Subcutaneous abdominal adipose tissue (tissue), 5 donors: ENCODE measurements around the gene CRYBG1.
"Not testable (repeated sequence)": the region's sequence is repeated elsewhere in the genome, so short reads cannot be mapped to it uniquely, and the experiment has no call there.

Source experiments
- H3K27ac ChIP-seq: one replicate; pipeline ENCODE4 v1.7.0; 2013; ENCODE audit warnings: low read depth, mild to moderate bottlenecking, inconsistent platforms, low read length, moderate library complexity
- H3K27me3 ChIP-seq, 5 donors: one replicate each; pipeline ENCODE4 v1.7.0; 2013; ENCODE audit warnings: low read length in 5 of 5, inconsistent platforms in 1 of 5; ENCODE audit not compliant: control insufficient read depth in 5 of 5, insufficient read depth in 4 of 5
- H3K36me3 ChIP-seq, 5 donors: one replicate each; pipeline ENCODE4 v1.7.0; 2013; ENCODE audit warnings: low read length in 5 of 5; ENCODE audit not compliant: control insufficient read depth in 5 of 5, insufficient read depth in 5 of 5
- H3K4me1 ChIP-seq, 5 donors: one replicate each; pipeline ENCODE4 v1.7.0; 2013; ENCODE audit warnings: low read length in 5 of 5, mild to moderate bottlenecking in 3 of 5, moderate library complexity in 1 of 5; ENCODE audit not compliant: control insufficient read depth in 5 of 5, insufficient read depth in 5 of 5
- H3K4me3 ChIP-seq, 5 donors: one replicate each; pipeline ENCODE4 v1.7.0; 2013; ENCODE audit warnings: low read length in 5 of 5, low read depth in 1 of 5
- H3K9ac ChIP-seq, 5 donors: one replicate each; pipeline ENCODE4 v1.7.0; 2013; ENCODE audit warnings: low read length in 5 of 5, mild to moderate bottlenecking in 4 of 5, moderate library complexity in 3 of 5
- H3K9me3 ChIP-seq, 5 donors: one replicate each; pipeline ENCODE4 v1.7.0; 2013; ENCODE audit warnings: low read length in 5 of 5; ENCODE audit not compliant: control insufficient read depth in 5 of 5
- donor health status: healthy.
- donor health status: healthy.
- donor health status: healthy.
- donor health status: healthy.
- donor health status: healthy.

The CRYBG1 gene

GRCh38 chr6:106390088-106390487, 29.6 kb downstream of the CRYBG1 start:
- no peak overlapping the region for H3K9ac ChIP-seq
- H3K27me3 ChIP-seq, result peaks cover 0 to 3% (median 0%) of the 10 kb centered on the region in 5 donors
- no peak overlapping the region for H3K4me3 ChIP-seq
- no peak overlapping the region for H3K27ac ChIP-seq
- no peaks in the 10 kb centered on the region for H3K36me3 ChIP-seq
- H3K4me1 ChIP-seq, result no peaks in the 10 kb centered on the region
- H3K9me3 ChIP-seq, result no peaks in the 10 kb centered on the region

DNA sequence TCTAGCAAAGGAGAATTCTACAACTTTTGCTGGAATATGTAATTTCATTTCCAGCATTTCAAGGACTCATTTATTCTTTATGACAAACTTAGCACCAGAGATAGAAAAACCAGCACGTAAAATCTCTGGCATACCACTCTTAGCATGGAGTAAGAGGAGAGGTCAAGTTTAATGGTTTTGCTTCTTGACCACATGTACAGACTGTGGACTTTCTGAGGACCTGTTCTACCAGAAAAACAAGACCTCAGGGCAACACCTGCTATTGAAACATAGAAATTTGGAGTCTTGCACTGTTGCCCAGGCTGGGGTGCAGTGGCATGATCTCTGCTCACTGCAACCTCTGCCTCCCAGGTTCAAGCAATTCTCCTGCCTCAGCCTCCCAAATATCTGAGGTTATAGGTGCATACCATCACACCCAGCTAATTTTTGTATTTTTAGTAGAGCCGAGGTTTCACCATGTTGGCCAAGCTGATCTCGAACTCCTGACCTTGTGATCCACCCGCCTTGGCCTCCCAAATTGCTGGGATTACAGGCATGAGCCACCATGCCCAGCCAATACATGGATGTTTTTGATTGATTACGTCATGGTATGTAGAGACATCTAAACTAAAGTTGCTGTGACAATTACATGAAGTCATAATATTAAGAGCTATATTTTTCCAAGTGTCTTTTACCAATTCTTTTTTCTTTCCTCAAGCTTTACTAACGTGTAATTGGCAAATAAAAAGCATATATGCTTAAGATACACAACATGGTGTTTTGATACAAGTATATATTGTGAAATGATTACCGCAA, 36.1 kb downstream of the CRYBG1 start:
- Histone ChIP-seq H3K9me3 (no peaks in the 10 kb centered on the region), H3K4me3 (no peak overlapping the region), H3K4me1 (no peaks in the 10 kb centered on the region), H3K27me3 (peaks cover 0 to 3% (median 0%) of the 10 kb centered on the region in 5 donors), H3K9ac (no peak overlapping the region), H3K36me3 (no peaks in the 10 kb centered on the region), H3K27ac (no peak overlapping the region)

GRCh38 chr6:106397431-106397830, 36.9 kb downstream of the CRYBG1 start:
- peaks cover 0 to 3% (median 0%) of the 10 kb centered on the region in 5 donors for H3K27me3 ChIP-seq
- no peak overlapping the region for H3K9ac ChIP-seq
- no peak overlapping the region for H3K4me3 ChIP-seq
- H3K27ac ChIP-seq, result no peak overlapping the region
- no peaks in the 10 kb centered on the region for H3K36me3 ChIP-seq
- no peaks in the 10 kb centered on the region for H3K4me1 ChIP-seq
- no peaks in the 10 kb centered on the region for H3K9me3 ChIP-seq

GRCh38 chr6:106398621-106399020, 38.1 kb downstream of the CRYBG1 start:
- no peaks in the 10 kb centered on the region for H3K4me1 ChIP-seq
- H3K9ac ChIP-seq, result no peak overlapping the region
- H3K27ac ChIP-seq, result no peak overlapping the region
- H3K27me3 ChIP-seq, result peaks cover 0 to 2% (median 0%) of the 10 kb centered on the region in 5 donors
- H3K4me3 ChIP-seq, result no peak overlapping the region
- no peaks in the 10 kb centered on the region for H3K36me3 ChIP-seq
- no peaks in the 10 kb centered on the region for H3K9me3 ChIP-seq

GRCh38 chr6:106405044-106405443, 44.5 kb downstream of the CRYBG1 start:
- not testable (repeated sequence) for H3K36me3 ChIP-seq, H3K27me3 ChIP-seq, H3K9ac ChIP-seq, H3K9me3 ChIP-seq, H3K4me1 ChIP-seq, H3K4me3 ChIP-seq, H3K27ac ChIP-seq

DNA sequence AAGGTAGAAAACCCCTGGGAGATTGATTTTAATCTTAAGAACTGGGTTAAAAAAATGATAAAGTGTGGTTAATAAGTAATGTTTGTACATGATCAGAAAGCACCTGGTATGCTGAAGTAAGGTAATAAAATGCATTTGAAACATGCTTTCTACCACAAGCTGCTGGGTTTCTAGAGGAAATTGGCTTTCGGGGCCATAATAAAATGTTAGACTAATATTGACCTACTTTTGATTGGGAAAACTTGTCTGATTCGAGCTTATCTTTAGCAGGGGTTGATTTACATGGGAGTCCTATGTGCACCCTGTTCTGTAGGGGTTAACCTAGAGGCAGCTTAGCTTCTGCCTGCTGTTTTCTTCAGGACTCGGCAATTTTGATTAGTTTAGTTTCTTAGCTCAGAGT, 50.5 kb downstream of the CRYBG1 start:
- H3K9me3 ChIP-seq, result no peaks in the 10 kb centered on the region
- H3K27ac ChIP-seq, result no peak overlapping the region
- H3K36me3 ChIP-seq, result no peaks in the 10 kb centered on the region
- no peak overlapping the region for H3K4me3 ChIP-seq
- H3K27me3 ChIP-seq, result no peaks in the 10 kb centered on the region
- H3K9ac ChIP-seq, result no peak overlapping the region
- H3K4me1 ChIP-seq, result no peaks in the 10 kb centered on the region

DNA sequence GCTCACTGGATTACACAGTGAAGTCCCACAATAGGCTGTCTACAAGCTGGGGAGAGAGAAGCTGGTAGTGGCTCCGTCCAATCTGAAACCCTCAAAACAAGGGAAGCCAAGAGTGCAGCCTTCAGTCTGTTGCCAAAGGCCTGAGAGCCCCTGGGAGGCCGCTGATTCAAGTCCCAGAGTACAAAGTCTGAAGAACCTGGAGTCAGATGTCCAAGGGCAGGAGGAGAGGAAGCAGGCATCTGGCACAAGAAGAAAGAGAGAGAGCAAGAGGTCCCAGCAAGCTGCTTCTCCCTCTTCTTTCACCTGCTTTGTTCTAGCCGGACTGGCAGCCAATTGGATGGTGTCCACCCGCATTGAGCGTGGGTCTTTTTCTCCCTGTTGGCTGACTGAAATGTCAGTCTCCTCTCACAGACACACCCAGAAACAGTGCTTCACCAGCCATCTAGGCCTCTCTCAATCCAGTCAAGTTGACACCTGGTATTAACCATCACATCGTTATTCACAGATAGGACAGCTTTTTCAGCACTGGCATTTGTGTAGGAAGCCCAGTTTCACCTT, 51.2 kb downstream of the CRYBG1 start:
- no peak overlapping the region for H3K27ac ChIP-seq
- no peaks in the 10 kb centered on the region for H3K9me3 ChIP-seq
- H3K27me3 ChIP-seq, result no peaks in the 10 kb centered on the region
- no peaks in the 10 kb centered on the region for H3K36me3 ChIP-seq
- H3K4me1 ChIP-seq, result no peaks in the 10 kb centered on the region
- H3K9ac ChIP-seq, result no peak overlapping the region
- H3K4me3 ChIP-seq, result no peak overlapping the region

- Histone ChIP-seq H3K27ac (no peak overlapping the region), H3K4me1 (no peaks in the 10 kb centered on the region), H3K9ac (no peak overlapping the region), H3K36me3 (no peaks in the 10 kb centered on the region), H3K4me3 (no peak overlapping the region), H3K27me3 (no peaks in the 10 kb centered on the region), H3K9me3 (no peaks in the 10 kb centered on the region)
These were observed 52.5 kb downstream of the CRYBG1 start for GRCh38 chr6:106413016-106413415.

DNA sequence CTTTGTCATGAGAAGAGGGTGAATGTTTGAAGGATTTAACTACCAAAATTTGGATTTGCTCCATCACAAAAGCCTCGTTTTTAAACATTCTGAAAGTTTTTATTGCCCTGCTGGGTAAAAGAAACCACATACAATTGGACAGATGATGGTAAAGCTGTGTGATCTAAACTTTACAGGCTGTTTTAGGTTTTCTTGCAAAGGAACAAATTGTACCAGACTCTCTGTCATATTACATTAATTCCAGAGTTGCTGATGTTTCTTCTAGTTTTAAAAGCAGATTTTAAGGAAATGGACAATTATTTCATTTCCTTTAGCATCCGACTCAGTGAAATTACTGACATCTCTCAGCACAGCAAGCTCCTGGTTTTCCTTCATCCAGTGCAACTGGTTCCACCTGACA, 53.2 kb downstream of the CRYBG1 start:
- no peak overlapping the region for H3K4me3 ChIP-seq
- H3K9me3 ChIP-seq, result no peaks in the 10 kb centered on the region
- H3K4me1 ChIP-seq, result no peaks in the 10 kb centered on the region
- H3K9ac ChIP-seq, result no peak overlapping the region
- H3K27ac ChIP-seq, result no peak overlapping the region
- H3K36me3 ChIP-seq, result no peaks in the 10 kb centered on the region
- H3K27me3 ChIP-seq, result no peaks in the 10 kb centered on the region

- H3K9me3 ChIP-seq, result no peaks in the 10 kb centered on the region
- H3K4me1 ChIP-seq, result no peaks in the 10 kb centered on the region
- no peak overlapping the region for H3K27ac ChIP-seq
- no peak overlapping the region for H3K9ac ChIP-seq
- no peaks in the 10 kb centered on the region for H3K36me3 ChIP-seq
- no peak overlapping the region for H3K4me3 ChIP-seq
- H3K27me3 ChIP-seq, result no peaks in the 10 kb centered on the region
These were observed 55.4 kb downstream of the CRYBG1 start for GRCh38 chr6:106415921-106416320.
